Measurements from ENCODE around the gene CACNA1F.

Gene CACNA1F

DNA sequence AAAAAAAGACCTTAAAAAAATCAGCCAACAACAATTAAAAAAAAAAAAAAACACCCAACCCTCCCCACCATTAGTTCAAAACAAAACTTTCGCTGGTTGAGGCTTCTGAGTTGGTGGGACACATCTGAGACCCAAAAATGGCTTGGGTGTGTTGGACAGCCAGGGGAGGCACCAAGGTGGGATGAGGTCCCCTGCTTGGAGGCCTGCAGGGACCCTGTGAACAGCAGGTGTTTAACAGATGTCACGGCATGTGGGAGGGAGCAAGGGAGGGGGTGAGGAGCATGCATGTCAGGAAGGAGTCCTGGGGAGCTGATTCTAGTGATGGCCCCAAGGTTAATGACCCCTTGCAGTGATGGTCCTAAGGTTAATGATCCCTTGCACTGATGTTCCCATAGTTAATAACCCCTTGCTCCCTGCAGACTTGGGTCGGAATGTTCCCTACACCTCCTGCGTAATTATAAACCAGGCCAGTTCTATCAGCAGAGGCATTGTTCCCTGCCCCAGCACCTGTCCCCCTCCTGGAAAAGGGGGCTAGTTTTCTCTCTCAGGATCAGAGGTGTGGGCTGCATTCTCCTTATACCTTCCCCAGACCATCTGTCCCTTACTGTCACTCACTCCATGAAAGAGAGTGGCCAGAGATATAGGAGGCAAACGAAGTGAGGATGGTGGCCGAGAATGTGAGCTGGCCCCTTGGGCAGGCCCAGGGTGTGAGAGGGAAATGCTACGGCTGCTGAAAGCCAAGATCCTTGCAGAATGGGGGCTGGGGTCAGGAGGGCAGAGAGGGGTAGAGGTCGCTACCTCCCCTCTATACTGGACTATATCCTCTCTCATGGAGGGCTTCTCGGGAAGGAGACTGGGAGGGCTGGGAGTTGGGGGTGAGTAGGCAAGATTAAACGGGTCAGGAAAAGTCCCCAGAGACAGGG, 33.6 kb upstream of the CACNA1F start:
- TF ChIP-seq CTCF (conservative IDR thresholded peaks at IDR 0.05) = no peak
- no peak overlapping the region for H3K27ac ChIP-seq

DNA sequence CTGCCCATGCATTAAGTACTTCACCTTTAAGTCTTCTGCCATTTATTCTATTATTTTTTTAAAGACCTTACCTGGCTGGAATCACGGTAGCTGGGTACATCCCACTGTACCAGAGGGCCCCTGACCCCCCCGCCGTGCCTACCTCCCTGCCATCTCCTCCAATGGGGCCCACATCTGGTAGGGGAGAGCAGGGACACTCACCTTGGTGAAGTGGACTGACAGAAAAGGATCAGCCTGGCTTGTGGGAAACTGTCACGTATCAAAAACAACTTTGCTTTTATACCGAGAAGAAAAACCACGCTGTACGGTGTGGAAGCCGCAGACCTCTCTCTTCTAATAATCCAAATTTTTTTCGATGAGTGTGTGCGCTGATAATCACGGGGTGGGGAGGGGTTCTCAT, 31.3 kb upstream of the CACNA1F start, which contains the start of gene FOXP3:
Gene FOXP3, minus strand, starts transcription at position 251 of the 400 bp plus-strand sequence. CDS start 6,205 bp downstream, outside the sequence.
- no peak within 1 kb of the TSS for H3K27ac ChIP-seq
- TF ChIP-seq CTCF (conservative IDR thresholded peaks at IDR 0.05) = no peak

DNA sequence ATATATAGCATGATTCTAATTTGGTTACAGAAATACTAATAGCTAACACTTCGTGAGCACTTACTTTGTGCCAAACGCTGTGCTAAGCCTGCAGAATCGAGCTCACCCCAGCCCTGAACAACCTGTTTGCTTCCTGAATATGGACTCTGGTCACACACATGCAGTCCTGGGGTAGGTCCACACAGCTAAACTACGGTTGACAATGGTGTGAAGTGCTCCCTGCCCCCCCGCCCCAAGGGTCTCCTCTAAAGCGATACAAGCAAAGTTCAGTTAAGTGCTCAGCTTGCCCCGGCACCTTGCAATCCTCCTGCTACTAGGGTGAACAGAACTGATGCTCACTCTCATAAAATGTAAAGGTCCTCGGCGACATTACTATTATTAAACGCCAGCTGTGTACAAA, 30.5 kb upstream of the CACNA1F start:
- TF ChIP-seq CTCF (conservative IDR thresholded peaks at IDR 0.05) = no peak
- H3K27ac ChIP-seq = no peak overlapping the region

- no peak for TF ChIP-seq CTCF (conservative IDR thresholded peaks at IDR 0.05)
- no peak overlapping the region for H3K27ac ChIP-seq
Measured at GRCh38 chrX:49262603-49263002, 29.5 kb upstream of the CACNA1F start.

GRCh38 chrX:49260221-49260985, 27.3 kb upstream of the CACNA1F start:
- no peak for TF ChIP-seq CTCF (conservative IDR thresholded peaks at IDR 0.05)
- H3K27ac ChIP-seq = no peak overlapping the region

DNA sequence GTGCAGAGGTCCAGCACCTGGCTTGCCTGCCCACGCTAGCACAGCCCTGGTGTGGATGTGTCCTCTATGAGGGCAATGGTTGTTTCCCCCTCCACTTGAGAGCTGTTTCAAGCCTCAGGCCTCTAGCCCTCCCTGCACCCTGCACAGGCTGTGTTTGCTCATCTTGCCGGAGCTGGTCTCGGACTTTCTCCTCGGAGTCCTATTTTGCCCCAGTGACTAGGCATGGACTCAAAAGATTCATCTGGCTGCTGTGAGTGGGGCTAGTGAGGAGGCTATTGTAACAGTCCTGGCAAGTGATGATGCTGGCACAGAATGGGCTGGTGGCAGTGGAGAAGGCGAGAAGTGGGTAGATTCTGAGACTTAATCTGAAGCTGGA, 25.6 kb upstream of the CACNA1F start:
- no peak overlapping the region for H3K27ac ChIP-seq
- no peak for TF ChIP-seq CTCF (conservative IDR thresholded peaks at IDR 0.05)

All from VCaP (cell line).